SIG-M5 treated with dmso at 0.1 percent for 504 hours (cell line): ENCODE results near the gene MRPL38.
A peak's percentile ranks its signal among the peaks of the same experiment; 100 is the strongest.

Experiments
- DNase-seq: peaks from one replicate; lab custom pipeline; 2025; ENCODE audit not compliant: unreplicated experiment; lab: John Stamatoyannopoulos, UW

The MRPL38 gene

DNA sequence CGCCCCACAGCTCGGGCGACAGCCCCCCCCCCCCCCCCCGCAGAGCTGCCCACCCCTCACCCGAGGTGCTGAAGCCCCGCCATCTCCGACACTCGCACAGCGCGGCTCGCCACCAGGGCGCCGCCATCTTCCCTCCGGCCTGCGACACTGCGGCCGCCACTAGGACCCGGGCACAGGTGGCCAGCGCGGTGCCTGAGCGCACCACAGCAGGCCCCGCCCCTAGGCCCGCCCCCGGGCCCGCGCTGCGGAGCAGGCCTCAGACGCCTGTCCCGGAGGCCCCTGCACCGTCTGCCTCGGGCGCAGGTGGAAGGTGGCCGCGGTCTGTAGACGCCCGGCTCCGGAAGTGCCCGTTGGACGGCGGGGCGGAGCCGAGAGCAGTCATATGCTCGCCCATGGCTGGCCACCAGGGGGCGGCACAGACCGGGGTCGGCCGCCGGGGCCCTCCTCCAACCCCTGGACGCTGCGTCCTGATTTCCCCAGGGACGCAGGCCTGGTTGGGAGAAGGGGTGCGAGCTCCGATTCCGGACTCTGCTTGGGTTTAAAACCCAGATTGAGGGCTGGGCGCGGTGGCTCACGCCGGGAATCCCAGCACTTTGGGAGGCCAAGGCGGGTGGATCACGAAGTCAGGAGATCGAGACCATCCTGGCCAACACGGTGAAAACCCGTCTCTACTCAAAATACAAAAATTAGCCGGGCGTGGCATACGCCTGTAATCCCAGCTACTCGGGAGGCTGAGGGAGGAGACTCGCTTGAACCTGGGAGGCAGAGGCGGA, at the start of gene MRPL38:
Gene MRPL38, minus strand, starts transcription at position 136 of the 773 bp plus-strand sequence. Its CDS starts 9 bp downstream, at position 127.
- DNase-seq: peak; percentile 95

DNA sequence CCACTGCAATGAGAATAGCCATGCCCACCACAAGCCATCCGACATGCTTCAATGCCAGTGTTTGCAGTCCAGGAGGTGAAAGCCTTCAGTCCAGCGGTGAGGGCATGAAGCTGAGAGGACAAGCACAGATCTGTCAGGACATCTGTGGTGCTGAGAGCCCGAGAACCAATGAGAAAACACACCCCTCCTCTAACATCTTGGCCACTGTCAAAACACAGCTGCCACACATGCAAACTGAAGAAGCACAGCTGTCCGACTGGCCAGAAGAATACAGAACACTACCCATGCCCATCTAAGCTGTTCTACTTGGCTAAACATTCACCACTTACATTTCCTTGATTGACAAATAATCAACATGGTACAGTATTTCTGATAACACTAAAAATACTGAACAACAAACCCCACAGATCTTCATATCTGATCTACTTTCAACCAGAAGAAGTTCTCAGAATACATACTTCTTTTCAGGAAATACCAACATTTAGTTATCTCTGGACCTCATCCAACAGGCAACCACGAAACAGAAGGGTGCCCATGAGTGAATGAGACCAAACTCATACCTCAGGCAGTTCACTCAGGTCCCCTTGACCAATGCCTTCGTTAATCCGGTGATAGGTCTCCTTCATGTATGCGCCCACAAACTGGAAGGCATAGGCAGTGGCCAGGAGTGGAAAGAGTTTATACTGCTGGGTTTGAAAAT, 46.3 kb upstream of the MRPL38 start:
- no peak for DNase-seq

DNA sequence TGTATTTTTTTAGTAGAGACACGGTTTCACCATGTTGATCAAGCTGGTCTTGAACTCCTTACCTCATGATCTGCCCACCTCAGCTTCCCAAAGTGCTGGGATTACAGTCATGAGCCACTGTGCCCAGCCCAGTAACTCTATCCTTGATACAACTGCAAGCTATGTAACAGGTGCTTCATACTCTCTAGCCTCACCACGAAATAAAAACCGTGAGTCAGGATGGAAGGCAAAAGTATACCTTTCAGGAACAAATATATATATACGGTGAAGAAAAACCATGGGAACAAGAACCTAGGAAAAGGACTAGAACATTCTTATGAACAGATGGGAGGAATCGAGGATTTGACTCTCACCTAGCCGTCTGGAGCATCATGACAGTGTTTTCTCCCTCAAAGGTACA, 45.7 kb upstream of the MRPL38 start:
- DNase-seq: no peak

GRCh38 chr17:75945211-75945610, 40.5 kb upstream of the MRPL38 start:
- no peak for DNase-seq

DNA sequence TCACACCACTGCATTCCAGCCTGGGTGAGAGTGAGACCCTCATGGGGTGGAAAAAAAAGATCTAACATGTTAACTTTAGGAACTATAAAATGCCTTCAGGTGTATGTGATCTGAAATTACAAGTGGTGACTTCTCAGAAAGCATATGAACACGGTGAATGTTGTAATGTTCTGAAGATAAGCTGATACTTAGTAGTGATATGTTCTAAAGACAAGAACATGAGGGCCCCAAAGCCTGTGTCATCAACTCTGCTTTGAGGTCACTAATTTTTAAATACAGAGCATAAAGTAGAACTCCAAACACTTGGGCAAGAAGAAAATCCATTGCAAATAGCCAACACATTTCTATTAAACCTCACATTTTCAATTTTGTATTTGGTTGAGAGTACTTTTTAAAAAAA, 38.8 kb upstream of the MRPL38 start:
- DNase-seq: no peak

DNA sequence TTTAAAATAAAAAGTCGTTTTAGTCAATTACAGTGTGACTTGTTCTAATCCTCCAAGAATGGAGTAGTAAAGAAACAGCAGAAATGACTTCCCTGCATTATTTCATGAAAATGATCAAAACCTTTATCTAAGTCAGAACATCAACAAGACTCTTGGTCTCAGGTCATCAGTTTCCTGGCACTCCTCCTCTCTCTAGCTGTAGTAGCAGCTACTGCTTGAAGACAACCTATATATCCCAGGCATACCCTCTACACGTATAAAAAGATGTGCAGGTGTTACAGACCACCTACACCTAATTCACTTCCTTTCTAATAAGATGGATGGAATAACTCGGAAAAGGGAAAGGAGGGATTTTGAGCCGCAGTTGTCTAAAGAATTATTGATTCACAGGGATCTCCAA, 37.8 kb upstream of the MRPL38 start:
- DNase-seq: no peak

- no peak for DNase-seq
Measured at GRCh38 chr17:75941442-75941819, 36.7 kb upstream of the MRPL38 start.

- peak; percentile 93 for DNase-seq
Measured at GRCh38 chr17:75940727-75941441, 36.2 kb upstream of the MRPL38 start, which contains the start of gene FBF1. FBF1 (minus strand) TSS chr17:75941042; CDS start chr17:75938149, 2,893 bp downstream.

DNA sequence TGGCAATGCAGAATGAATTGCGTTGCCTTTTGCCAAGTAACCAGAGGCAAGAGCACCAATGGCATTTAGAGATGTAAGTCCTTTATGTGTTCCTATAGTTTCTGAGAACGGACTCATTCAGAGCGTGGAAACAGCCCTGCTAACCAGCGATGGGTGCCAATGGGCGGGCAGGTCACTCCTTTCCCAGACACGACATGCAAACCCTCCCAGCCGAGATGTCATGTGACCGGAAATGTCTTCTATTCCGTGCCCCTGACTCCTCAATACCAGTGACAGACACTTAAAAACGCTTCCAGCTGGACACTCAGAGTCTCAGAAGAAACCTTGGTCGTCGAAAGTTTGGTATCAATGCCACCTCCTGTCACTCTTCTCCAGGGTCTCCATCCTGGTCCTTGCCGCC, 33.0 kb upstream of the MRPL38 start:
- no peak for DNase-seq

GRCh38 chr17:75933808-75934207, 29.1 kb upstream of the MRPL38 start:
- DNase-seq: no peak

DNA sequence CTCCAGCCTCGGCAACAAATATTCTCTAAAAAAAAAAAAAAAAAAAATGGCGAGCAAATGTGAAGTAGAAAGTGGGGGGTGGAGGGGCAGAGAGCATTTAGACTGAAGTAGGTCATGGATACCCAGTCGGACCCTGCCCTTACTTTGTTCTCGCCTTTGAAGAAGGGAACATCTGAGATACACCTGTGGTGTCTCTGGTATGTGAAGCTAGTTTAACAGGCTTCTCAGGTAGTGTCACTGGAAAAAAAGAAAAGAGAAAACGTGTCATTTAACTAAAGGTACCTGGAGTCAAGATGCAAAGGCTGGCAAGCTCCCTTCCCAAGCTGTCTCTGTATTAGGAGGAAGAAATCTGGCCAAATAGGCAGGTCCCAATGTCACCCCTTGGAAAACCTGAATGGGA, 28.2 kb upstream of the MRPL38 start:
- no peak for DNase-seq

DNA sequence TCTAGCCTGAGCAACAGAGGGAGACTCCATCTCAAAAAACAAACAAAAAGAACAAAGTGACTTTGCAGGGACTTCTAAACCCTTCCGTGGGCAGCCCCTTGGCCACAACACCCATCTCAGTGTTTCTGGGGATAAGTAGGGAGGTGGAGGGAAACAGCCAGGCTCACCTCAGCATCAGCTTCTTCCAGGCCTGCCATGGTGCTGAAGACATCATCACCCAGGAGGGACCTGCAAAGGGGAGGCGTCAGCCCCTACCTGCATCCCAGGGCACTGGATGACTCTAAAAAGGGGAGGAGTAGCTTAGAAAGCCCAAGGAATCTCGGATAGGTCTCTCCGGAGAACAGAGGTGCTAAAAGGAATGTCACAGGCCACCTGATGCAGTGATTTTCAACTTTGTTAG, 26.4 kb upstream of the MRPL38 start:
- no peak for DNase-seq

GRCh38 chr17:75927286-75927922, 22.7 kb upstream of the MRPL38 start:
- DNase-seq: peak; percentile 33

- no peak for DNase-seq
Measured at GRCh38 chr17:75926456-75926855, 21.8 kb upstream of the MRPL38 start.

GRCh38 chr17:75925912-75926311, 21.2 kb upstream of the MRPL38 start:
- no peak for DNase-seq

- DNase-seq: no peak
Measured at GRCh38 chr17:75925103-75925502, 20.4 kb upstream of the MRPL38 start.

- no peak for DNase-seq
Measured at GRCh38 chr17:75922963-75923874, 18.5 kb upstream of the MRPL38 start.

DNA sequence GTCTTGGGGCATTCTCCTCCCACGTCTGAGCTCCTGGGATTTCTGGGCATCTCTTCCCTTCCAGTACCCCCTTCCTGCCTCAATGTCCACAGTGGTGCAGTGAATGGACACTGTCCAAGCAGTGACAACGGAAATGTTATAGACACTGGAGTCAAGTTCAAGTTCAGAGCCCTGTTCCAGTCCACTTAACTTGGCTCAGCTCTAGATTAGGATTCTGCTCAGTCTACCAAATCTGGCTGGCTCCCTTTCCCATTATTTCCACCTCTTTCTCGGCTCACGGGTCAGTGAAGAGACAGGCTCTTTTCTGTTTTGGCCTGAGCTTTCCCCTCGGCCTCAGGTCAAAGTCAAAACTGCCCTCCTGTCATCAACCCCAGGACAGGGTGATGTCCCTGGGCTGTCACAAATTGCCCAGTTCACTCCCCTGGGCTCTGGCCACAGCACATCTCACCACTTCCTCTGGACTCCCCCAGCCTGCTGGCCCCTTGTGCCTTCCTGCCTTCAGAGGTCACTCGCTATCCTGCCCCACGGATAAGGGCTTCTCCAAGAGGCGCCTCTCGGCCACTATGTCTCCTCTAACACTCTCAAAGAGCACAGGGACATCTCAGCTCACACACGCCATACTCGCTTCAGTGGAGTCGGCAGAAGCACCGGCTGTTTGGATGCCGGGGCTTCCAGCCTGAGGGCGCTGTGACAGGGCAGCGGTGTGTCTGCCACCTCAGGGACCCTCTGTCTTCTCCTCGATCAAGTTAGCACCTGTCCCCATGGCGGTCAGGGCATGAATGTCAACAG, 17.7 kb upstream of the MRPL38 start:
- no peak for DNase-seq

- no peak for DNase-seq
Measured at GRCh38 chr17:75921596-75921995, 16.9 kb upstream of the MRPL38 start.
